Measurements from ENCODE around the gene NCEH1.

GRCh38 chr3:172751175-172751704 is 40.4 kb upstream of the NCEH1 start:
- TF ChIP-seq POLR2AphosphoS5 (IDR thresholded peaks at IDR 0.05; ENCODE audit: low read depth, low read length) (no peak), POLR2A (IDR thresholded peaks at IDR 0.05; ENCODE audit: low read depth, low read length) (no peak)

All from GM12892 (cell line).